ENCODE measurements around the gene TNFRSF1B.
A peak's percentile ranks its signal among the peaks of the same experiment; 100 is the strongest.

Gene TNFRSF1B

DNA sequence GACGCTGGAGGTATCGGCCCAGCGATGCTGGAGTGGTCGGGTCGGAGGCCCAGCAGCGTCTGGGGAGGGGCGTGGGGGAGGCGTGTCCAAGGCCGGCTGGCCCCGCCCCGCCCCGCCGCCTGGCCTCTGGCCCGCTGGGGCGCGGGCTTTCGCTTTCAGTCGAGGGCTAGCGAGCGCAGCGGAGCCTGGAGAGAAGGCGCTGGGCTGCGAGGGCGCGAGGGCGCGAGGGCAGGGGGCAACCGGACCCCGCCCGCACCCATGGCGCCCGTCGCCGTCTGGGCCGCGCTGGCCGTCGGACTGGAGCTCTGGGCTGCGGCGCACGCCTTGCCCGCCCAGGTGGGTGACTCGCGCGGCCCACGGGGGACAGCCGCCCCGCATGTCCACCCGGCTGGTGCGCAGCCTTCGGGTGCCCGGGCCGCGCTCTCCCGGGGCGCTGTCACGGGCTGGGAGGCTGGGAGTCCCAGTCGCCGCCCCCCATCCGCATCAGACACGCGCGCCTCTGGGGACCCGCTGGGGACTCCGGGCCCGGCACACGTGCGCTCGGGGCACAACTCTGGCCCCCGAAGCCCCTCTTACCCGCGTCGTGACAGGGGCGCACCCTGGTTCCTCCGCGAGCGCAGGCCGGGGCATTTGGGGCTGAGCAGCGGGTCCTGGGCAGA is at the start of gene TNFRSF1B:
TSS of gene TNFRSF1B (plus strand) at position 158 of the 659 bp plus-strand sequence. CDS start at position 259, 101 bp downstream.
- DNase-seq: no peak

DNA sequence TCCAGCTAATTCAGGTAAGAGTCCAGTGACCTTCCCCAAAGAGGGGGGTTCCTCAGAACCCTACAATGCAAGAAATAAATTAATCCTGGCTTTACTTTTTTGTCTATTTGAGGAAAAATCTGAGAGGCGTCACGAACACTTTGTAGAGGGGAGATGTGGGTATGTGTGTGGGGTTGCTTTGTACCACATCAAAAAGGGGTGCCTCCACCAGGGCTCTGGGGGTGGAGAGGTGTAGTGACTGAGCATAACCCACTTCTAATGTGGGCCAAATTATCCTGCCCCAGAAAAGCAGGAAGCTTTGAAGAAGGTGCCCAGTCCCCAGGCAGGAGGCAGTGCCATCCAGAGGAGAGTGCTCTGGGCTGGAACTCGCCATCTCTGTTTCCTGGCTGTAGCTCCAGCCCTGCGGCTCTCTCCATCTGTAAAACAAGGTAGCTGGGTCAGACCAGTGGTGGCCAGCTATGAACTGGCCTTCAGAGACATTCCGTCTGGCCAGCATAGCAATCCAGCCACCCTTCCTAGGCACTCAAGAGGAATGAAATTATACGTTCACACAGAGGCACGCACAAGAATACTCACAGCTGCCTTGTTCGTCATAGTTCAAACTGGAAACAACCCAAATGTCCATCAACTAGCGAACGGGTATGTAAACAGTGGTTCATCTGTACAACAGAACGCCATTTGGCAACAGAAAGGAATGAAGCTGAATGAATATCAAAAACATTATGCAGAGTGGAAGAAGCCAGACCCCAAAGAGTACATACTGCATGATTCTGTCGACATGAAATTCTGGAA is 45.4 kb upstream of the TNFRSF1B start:
- DNase-seq: peak in 1 of 2 experiments; percentile 24

DNA sequence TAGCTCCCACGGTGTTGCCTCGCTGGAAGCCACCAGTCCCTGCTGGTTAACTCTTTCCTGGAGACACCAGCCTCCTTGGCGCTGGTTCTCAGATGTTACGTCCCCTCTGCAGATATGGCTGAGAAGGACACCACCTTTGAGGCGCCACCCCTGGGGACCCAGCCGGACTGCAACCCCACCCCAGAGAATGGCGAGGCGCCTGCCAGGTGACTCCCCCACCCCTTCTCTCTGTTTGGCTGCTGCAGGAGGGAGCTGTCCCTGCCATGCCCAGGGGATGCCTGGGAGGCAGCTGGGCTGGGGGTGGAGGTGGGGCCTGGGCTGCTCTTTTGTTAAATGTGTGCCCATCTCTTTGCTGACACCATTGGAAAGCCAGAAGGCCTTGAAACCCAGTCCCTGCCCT is 43.6 kb upstream of the TNFRSF1B start:
- DNase-seq: no peak

DNA sequence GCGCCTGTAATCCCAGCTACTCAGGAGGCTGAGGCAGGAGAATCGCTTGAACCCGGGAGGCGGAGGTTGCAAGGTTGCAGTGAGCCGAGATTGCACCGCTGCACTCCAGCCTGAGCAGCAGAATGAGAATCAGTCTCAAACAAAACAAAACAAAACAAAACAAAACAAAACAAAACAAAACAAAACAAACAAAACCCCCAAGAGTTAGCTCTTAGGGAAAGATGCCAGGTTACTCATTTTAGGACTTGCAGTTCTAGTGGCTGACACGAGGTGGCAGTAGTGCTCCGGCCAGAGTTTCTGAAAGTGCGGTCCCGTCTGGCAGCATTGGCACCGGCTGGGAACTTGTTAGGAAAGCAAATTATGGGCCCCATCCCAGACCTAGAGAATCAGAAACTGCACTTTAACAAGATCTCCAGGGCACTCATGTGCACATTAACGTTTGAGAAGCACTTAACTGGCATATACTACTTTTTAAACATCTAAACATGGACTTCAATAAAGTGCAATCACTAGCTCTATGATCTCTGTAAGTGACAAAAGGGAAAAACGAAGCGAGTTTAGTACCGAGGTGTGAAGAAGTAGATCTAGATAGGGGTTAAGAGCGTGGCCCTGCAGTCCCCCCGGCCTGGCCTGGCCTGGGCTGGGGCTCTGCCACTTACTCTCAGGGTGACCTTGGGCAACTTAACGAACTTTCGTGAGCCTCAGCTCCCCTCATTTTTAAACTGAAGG is 41.9 kb upstream of the TNFRSF1B start:
- DNase-seq: peak; percentile 72 to 80

DNA sequence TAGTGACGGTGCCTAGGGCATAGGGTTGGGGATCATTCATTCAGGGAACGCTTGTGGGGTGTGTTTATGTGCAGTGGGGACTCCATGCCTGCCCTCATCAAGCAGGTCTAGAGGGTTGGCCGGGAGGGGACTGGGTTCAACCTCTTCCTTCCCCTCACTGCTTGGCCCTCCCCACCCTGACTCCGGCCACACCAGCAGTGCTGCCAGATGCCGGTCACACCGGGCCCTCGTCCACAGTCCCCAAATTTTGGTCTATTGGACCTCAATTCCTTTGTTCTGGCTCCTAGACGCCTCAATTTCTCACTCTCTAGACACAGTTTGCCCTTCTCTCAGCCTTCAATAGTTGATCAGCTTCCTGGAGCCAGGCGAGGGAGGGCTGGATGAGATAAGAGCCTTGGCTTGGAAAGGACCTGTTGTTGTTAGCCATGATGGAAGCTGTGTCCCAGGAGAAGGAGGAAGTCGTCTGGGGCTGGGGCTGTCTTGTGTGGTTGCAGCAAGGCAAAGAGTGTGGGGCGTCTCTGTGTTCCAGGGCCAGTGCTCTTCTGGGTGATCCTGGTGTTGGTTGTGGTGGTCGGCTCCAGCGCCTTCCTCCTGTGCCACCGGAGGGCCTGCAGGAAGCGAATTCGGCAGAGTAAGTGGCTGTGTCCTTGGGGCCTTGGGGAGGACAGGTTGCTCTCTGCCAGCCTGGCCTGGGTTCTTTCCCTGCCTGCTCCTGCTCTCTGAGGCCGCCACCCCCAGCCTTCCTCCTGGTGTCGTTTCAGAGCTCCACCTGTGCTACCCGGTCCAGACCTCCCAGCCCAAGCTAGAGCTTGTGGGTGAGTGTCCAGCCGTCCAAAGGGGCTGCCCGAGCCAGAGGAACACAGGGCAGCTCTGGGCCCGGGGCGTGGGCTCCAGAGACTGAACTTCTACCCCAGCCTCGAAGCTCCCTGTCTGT is 41.1 kb upstream of the TNFRSF1B start:
- no peak for DNase-seq

DNA sequence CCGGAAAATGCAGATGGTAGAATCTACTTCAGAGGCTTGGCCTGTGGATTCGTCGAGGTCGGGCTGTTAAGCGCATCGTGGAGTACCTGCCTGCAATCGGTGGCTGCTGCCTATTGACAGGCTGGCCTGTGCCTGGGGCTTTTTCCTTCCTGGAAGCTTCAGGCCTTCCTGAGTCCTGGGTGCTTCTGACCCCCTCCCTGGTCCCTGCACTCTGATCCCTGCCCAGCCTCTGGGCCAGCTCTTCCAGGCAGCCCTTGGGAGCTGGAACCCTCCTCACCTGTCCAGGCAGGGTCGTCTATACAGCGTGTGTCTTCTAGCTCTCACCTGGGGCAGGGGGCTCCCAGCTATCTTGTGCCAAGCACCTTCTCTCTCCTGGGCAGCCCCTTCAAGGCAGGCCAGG is 40.0 kb upstream of the TNFRSF1B start:
- no peak for DNase-seq

DNA sequence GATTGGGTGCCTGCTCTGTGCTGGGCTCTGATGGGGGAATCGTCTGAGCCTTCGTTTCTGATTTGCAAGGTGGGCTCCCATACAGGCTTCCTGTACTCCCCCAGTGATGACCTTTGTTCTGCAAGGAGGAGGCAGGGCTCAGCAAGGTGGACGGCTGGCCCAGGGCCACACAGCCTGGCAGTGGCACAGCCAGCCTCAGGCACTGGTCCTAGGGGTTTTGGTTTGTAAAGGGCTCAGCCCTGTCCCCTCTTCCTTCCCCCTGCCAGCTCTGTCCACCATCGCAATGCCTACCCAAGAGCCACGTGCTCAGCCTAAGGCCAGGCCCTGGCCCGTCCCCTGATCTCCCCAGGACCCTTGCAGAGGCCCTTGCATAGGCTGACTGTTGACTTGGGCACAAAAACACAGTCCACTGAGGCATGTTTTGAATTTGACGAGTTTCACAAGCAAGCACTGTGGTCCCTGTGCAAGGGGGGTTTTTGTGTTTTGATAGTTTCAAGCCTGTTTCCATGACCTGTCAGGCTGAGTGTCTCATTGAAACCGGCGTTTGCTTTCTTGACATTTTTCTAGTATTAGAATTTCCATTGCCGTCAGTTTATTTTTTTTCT is 39.5 kb upstream of the TNFRSF1B start:
- no peak for DNase-seq

DNA sequence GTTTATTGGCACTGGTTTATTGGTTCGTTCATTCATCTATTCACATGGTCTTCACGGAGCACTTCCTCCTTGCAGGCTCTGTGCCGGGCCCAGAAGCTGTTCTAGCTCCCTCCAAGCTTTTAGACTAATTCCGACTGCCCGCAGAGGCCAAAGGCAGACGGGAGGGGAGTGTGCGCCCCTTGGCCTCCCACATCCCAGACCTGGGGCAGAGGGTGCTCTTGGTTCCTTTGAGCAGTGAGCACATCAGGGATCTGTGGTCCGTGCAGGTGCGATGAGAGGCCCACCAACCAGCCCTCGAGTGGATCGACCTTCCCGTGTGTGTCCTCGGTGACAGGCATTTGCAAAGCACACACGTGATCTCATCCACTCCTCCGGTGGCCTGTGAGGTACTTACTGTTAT is 38.7 kb upstream of the TNFRSF1B start:
- DNase-seq: no peak

DNA sequence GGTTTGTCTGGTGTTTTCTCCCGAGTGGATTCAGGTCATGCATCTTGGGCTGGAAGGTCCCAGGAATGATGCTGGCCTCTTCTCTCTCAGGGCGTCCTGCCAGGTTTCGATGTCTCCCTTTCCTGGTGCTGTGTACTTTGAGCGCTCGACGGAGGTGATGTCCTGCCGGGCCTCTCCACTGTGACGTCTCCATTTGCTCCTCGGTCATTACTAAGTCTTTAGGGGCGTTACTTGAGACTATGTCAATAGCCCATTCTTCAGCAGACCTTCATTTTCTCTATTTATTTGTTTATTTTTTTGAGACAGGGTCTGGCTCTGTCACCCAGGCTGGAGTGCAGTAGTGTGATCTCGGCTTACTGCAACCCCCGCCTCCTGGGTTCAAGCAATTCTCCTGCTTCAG is 37.2 kb upstream of the TNFRSF1B start:
- no peak for DNase-seq

DNA sequence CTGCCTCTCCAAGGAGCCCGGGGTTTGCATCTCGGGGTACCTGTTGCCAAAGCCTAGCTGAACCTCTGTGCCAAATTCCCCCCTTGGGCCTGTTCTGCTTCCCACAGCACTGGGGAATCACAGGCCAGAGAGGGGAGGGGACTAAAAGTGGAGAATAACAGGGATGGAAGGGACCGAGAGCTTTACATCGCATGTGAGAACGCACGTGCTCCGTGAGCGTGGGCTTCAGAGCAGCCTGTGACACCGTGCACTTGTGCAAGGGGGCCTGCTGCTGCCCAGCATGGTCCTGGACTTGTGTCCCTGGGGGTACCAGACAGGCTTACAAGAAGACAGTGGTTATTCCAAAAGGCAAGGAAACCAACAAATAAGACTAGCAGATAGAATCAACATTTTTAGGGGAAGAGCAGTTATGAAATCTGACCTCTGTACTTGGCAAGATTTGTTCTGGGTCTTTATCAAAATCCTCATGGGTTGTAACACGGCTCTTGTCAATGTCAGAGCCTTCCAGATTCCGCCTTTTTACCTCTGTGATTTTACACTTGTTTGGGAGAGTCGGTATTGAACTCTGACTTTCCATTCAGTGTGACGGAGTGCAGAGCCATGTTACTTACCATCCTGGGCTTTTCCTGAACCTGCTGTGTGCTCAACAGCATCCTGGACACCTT is 36.2 kb upstream of the TNFRSF1B start:
- DNase-seq: no peak

DNA sequence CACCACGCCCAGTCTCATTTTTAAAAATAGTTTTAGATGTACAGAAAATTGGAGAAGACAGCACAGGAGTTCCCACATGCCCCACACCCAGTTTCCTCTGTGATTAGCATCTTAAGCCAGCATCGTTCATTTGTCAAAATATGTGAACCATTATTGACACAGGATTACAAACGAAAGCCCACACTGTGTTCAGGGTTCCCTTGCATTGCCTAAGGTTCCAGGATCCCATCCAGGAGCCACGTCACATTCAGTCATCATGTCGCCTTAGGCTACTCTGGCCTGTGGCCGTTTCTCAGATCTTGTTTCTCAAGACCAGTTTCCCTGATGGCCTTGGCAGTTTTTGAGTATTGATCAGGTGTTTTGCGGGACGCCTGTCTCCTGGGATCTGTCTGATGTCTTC is 34.7 kb upstream of the TNFRSF1B start:
- DNase-seq: no peak

DNA sequence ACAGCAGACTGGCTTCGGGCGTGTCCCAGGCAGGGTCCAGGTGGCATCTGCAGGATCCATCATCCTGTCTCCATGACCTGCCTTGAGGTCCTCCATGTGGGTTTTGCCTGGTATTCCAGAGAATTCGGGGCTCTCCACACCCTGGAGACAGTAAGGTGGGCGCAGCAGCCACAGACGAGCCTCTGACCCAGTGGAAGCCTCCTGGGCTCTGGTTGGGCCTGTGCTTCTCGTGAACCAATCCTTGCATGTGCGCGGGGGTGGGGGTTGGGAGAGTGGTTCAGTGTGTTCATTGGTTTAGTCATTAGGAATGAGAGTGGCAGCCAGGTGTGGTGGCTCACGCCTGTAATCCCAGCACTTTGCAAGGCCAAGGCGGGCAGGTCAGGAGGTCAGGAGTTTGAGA is 32.1 kb upstream of the TNFRSF1B start:
- DNase-seq: no peak

DNA sequence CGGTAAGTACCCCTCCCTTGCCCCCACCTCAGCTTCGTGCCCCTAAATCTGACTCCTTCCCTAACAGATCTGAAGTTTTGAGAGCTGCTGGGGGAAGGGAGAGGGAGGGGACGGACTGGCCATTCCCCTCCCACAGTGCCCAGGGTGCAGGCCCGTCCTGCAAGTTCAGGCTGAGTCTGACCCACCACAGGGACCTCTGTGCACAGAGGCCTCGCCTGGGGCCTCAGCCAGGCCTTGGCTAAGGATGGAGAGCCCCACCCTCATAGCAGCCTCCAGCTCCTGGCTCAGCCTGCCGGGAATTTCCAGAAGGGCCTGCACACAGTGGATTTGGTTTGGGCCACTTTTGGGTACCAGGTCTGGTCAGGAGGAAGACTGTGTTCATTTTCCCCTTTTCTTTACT is 31.2 kb upstream of the TNFRSF1B start:
- no peak for DNase-seq

DNA sequence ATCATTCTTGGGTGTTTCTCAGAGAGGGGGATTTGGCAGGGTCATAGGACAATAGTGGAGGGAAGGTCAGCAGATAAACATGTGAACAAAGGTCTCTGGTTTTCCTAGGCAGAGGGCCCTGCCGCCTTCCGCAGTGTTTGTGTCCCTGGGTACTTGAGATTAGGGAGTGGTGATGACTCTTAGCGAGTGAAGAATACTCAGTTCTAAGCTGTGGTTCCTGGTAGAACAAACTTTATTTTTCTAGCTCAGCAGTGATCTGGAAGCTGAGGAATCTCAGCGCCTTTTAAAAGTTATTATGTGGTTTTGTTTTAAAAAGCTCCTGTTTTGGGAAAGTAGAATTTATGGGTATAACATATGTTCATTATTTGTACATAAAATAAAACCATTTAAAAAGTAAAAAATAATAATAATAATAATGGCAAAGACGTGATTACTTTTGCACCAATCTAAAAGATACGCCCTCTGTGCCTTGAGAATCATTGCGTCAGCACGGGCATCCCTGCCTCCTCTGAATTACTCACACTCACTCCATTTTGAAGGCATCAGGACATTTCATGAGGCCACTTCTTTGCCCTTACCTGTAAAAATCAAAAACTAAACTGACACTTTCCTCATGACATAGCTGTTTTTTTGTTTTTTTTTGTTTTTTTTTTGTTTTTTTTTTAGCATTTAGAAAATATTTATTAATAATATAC is 29.7 kb upstream of the TNFRSF1B start:
- DNase-seq: no peak

DNA sequence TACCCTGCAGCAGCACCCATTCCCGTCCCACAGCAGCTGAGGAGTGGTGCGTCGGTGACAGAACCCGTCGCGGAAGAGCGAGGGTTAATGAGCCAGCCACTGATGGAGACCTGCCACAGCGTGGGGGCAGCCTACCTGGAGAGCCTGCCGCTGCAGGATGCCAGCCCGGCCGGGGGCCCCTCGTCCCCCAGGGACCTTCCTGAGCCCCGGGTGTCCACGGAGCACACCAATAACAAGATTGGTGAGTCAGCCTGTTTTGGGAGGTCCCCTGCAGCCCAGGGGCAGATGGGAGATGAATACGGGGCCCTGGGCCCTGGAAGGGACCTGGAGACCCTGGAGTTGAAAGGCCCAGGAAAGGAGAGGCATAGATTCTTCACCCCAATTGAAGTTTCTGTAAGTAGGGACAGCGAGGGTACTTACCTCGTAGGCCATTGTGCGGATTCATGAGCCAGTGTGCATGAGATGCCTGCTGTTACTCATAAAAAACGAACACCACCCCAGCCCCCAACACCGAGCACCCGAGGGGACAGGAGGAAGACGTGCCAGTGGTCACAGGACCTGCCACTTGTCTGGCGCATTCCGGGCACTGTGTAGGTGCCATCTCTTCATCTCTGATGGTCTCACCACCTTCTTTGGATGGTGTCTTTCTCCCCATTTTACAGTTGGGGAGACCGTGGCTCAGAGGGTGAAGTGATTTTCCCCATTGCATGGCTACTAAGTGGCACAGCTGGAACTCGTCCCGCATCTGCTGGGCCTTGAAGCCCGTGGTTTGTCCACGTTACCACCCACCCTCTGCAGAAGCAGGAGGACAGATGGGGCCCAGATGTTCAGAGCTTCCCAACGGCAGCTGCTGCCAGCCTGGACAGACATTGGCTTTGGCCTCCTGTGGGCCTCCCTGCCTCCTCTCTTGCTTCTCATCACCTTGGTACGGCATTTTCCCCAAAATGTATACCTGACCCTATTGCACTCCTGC is 28.3 kb upstream of the TNFRSF1B start:
- no peak for DNase-seq

DNA sequence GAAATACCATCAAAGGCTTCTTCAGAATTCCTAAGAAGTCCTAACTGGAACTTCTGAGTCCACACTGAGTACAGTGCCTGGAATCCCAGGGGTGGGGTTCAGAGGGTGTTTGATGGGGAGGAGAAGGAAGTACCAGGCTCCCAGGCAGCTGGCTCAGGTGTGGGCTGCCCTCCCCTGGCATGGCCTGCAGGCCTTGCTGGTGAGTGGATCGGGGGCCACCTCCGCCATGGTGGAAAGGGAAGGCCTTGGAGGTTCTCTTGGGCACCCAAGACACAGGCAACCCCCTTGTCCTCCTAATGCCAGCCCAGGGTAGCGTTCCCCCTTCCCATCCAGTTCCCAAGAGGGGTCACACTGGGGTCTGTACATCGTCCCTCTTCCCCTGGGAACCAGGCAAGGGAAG is 26.8 kb upstream of the TNFRSF1B start:
- DNase-seq: no peak

DNA sequence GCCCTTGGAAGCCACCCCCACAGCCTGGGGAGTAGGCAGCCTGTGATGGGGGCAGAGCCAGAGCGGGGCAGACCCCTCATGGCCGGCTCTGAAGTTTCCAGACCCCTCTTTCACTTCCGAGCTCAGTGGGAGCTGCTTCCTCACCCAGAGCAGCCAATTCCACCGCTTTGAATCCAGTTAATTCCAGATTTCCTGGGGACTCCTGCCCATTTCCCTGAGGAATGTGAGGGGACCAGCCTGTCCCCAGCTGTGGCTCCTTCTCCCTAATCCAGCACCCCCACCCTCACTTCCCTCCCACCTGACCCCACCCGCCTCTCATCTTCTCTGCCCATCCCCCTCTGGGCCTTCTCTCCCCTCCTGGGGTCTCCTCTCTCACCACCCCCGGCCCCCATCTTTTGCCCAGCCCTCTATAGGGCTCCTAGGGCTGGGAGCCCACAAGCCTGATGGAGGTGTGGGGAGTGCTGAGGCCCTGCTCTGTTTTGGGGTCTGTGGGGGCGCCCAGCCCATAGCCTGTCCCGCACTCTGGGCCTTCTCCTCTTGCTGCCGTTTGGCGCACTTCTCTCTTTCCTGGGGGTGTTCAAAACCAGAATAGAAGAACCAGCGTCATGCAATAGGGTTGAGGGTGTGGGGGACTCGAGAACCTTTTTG is 26.2 kb upstream of the TNFRSF1B start:
- DNase-seq: no peak

DNA sequence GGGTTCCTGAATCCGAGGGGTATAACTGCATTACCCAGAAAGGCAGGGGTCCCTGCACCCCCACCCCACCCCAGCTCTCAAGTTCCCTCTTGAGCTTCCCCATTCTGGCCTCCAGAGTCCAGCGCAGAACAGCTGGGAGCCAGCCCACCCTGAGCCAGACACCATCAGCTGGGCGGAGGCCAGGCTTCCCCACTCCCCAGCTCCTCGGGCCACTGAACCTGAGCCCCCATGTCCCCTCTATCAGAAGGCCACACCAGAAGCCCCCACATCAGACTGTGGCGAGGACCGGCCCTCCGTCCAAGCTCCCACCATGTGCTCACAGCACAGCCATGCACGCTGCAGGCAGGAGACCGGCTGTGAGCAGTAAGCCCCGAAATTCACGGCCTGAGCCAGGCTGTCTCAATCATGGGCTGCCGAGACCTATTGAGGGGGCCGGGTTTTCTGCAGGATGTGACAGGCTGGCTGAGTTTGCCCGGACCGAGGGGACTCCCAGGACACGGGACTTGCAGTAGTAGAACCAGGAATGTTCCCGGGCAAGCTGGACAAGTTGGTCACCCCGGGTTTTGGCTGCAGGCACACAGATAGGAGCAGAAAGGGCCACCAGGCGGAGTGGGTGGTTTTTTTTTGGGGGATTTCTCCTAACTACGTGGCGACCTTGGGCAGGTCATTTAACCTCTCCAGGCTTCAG is 25.5 kb upstream of the TNFRSF1B start:
- no peak for DNase-seq

Measured in NCI-H446 (cell line).